GM21786 (cell line): ENCODE measurements around the gene SRRT.

ENCODE experiments used
- ATAC-seq: cut with Tn5 transposase; IDR thresholded peaks from one replicate; pipeline ENCODE4 v1.9.1; 2021; ENCODE audit not compliant: unreplicated experiment

SRRT gene

GRCh38 chr7:100874577-100875355, at the start of gene SRRT:
TSS of gene SRRT (plus strand) at chr7:100875103. CDS start at chr7:100875591, 488 bp downstream.
- peak; percentile 91 for ATAC-seq

GRCh38 chr7:100825215-100825671, 49.7 kb upstream of the SRRT start:
- no peak for ATAC-seq

GRCh38 chr7:100825751-100826513, 49.0 kb upstream of the SRRT start:
- ATAC-seq = no peak

GRCh38 chr7:100826514-100827329, 48.2 kb upstream of the SRRT start:
- ATAC-seq = no peak

GRCh38 chr7:100827330-100828226, 47.3 kb upstream of the SRRT start, which contains the start of gene EPHB4:
TSS of gene EPHB4 (minus strand) at chr7:100827523. CDS start at chr7:100827030, 493 bp downstream.
- no peak for ATAC-seq

- no peak for ATAC-seq
Measured at GRCh38 chr7:100829150-100829716, 45.7 kb upstream of the SRRT start.

- ATAC-seq = no peak
Measured at GRCh38 chr7:100830396-100830795, 44.5 kb upstream of the SRRT start.

GRCh38 chr7:100832281-100832633, 42.6 kb upstream of the SRRT start:
- ATAC-seq = no peak

GRCh38 chr7:100835903-100836811, 38.7 kb upstream of the SRRT start:
- no peak for ATAC-seq

- ATAC-seq = no peak
Measured at GRCh38 chr7:100836812-100837098, 38.1 kb upstream of the SRRT start.

GRCh38 chr7:100837099-100837836, 37.6 kb upstream of the SRRT start:
- peak; percentile 64 for ATAC-seq

GRCh38 chr7:100839361-100839760, 35.5 kb upstream of the SRRT start:
- no peak for ATAC-seq

- no peak for ATAC-seq
Measured at GRCh38 chr7:100840470-100841100, 34.3 kb upstream of the SRRT start.

- no peak for ATAC-seq
Measured at GRCh38 chr7:100847360-100847759, 27.5 kb upstream of the SRRT start.

GRCh38 chr7:100852048-100852872, 22.6 kb upstream of the SRRT start, which contains the start of gene SLC12A9:
TSS of gene SLC12A9 (plus strand) at chr7:100852713. CDS start at chr7:100854198, 1,485 bp downstream.
- peak; percentile 89 for ATAC-seq

GRCh38 chr7:100854146-100854895, 20.6 kb upstream of the SRRT start:
- ATAC-seq = no peak
